HepG2 (cell line): ENCODE results near the gene DCN. TPM values are rescaled to one million over a fixed set of nuclear protein-coding genes. Genes with fewer than 3 reads are reported as not detected.
A peak's percentile ranks its signal among the peaks of the same experiment; 100 is the strongest.

ENCODE experiments used
- ATAC-seq: fragments of 200-7000 bp; cut with Tn5 transposase; 3 replicates; pipeline ENCODE4 v1.9.1; 2020; ENCODE audit warnings: mild to moderate bottlenecking, moderate library complexity
- BruUV-seq: library from RNA; stranded (reverse); fragments of 400-500 nt; replicated peaks from 2 replicates; lab custom pipeline; 2021; lab: Mats Ljungman, UMichigan
- CTCF ChIA-PET: fragments of 300-600 bp; formaldehyde crosslinking; extraction: SDS; loops from one replicate; lab custom pipeline; 2021; ENCODE audit warnings: low total read pairs, inconsistent platforms, low intra/inter-chr PET ratio; lab: Yijun Ruan, JAX
- POLR2A ChIA-PET: fragments of 350-600 bp; sonication (Branson Sonifier 250); formaldehyde crosslinking; loops from one replicate; lab custom pipeline; 2020; ENCODE audit warnings: antibody characterized with exemption, inconsistent platforms; lab: Yijun Ruan, JAX
- DNase-seq: peaks from one replicate; pipeline ENCODE4 v3.0.0-alpha.2; 2015; ENCODE audit warnings: low spot score
- FAIRE-seq: peaks from 3 replicates; lab custom pipeline; 2011; peaks lifted over from hg19 to GRCh38; lab: Jason Lieb, UNC
- H2AFZ ChIP-seq: one replicate; pipeline ENCODE4 v1.6.1; 2011; ENCODE audit warnings: low read length, inconsistent platforms
- H3K27ac ChIP-seq: fragments of 300-600 bp; 3 replicates; pipeline ENCODE4 v1.8.0; 2011; ENCODE audit warnings: mixed run types, mild to moderate bottlenecking, mixed read lengths, low read length, inconsistent platforms; ENCODE audit not compliant: insufficient read depth; ENCODE audit errors: extremely low read length
- H3K27me3 ChIP-seq, 2 experiments: fragments of 200-600 bp in 1 of 2; 2 replicates in 1 of 2; 3 replicates in 1 of 2; pipeline versions ENCODE4 v1.6.0 to v1.8.0; 2011; ENCODE audit warnings: low read length in 2 of 2, mild to moderate bottlenecking in 2 of 2, moderate library complexity in 2 of 2, inconsistent platforms in 1 of 2; ENCODE audit not compliant: insufficient read depth in 2 of 2, control insufficient read depth in 1 of 2
- H3K36me3 ChIP-seq, 2 experiments: fragments of 200-600 bp in 1 of 2; replicated peaks in 1 of 2; 2 replicates in 1 of 2; 3 replicates in 1 of 2; pipeline versions ENCODE4 v1.5.1 to v1.8.0; 2011; ENCODE audit warnings: low read length in 2 of 2, inconsistent platforms in 1 of 2; ENCODE audit not compliant: insufficient read depth in 2 of 2, control insufficient read depth in 1 of 2
- H3K4me1 ChIP-seq: 2 replicates; pipeline ENCODE4 v1.5.1; 2012; ENCODE audit warnings: low read length, inconsistent platforms; ENCODE audit not compliant: insufficient read depth
- H3K4me2 ChIP-seq: 2 replicates; pipeline ENCODE4 v1.6.0; 2011; ENCODE audit warnings: low read depth, low read length, inconsistent platforms
- H3K4me3 ChIP-seq, 3 experiments: fragments of 200-600 bp in 1 of 3; sonication (generic), shearing (Covaris generic) in 1 of 3; replicated peaks in 1 of 3; 2 replicates each; pipeline ENCODE4 v1.5.1; 2011 to 2016; ENCODE audit warnings: low read length in 3 of 3, inconsistent platforms in 2 of 3, low read depth in 2 of 3, mild to moderate bottlenecking in 2 of 3, control low read depth in 1 of 3, mixed read lengths in 1 of 3; ENCODE audit not compliant: insufficient read depth in 1 of 3
- H3K79me2 ChIP-seq: one replicate; pipeline ENCODE4 v1.6.1; 2011; ENCODE audit warnings: low read length, inconsistent platforms; ENCODE audit not compliant: insufficient read depth
- H3K9ac ChIP-seq: 2 replicates; pipeline ENCODE4 v1.6.0; 2011; ENCODE audit warnings: mild to moderate bottlenecking, low read depth, low read length, inconsistent platforms; ENCODE audit not compliant: insufficient read depth
- H3K9me3 ChIP-seq: 2 replicates; pipeline ENCODE4 v1.5.1; 2012; ENCODE audit warnings: mild to moderate bottlenecking, low read length
- H4K20me1 ChIP-seq: 2 replicates; pipeline ENCODE4 v1.6.0; 2011; ENCODE audit warnings: inconsistent platforms, mild to moderate bottlenecking, low read length, moderate library complexity; ENCODE audit not compliant: insufficient read depth
- CTCF ChIP-seq: sonication (generic); formaldehyde crosslinking; IDR thresholded peaks from 2 replicates; pipeline ENCODE4 v1.5.0; 2020; ENCODE audit warnings: mild to moderate bottlenecking, missing genetic modification reagents, moderate library complexity
- GMEB2 ChIP-seq: IDR thresholded peaks from 2 replicates; pipeline ENCODE4 v1.6.1; 2016; ENCODE audit warnings: missing biosample characterization, missing genetic modification reagents, low read depth
- NR2F1 ChIP-seq, 2 experiments: fragments of 450-650 bp in 1 of 2; formaldehyde crosslinking in 1 of 2; IDR thresholded peaks; 2 replicates each; pipeline versions ENCODE4 v1.5.0 to v1.6.1; 2016 to 2020; ENCODE audit warnings: mild to moderate bottlenecking in 1 of 2, missing compliant biosample characterization in 1 of 2, missing genetic modification reagents in 1 of 2, moderate library complexity in 1 of 2
- NR2F2 ChIP-seq: IDR thresholded peaks from 2 replicates; pipeline ENCODE4 v1.6.1; 2012; ENCODE audit warnings: low read depth, inconsistent platforms, borderline replicate concordance
- NR2F6 ChIP-seq, 2 experiments: IDR thresholded peaks; 2 replicates each; pipeline ENCODE4 v1.6.1; 2016; ENCODE audit warnings: antibody characterized with exemption in 1 of 2, mild to moderate bottlenecking in 1 of 2
- PHF8 ChIP-seq: sonication (generic); formaldehyde crosslinking; IDR thresholded peaks from 2 replicates; pipeline ENCODE4 v1.5.0; 2020; ENCODE audit warnings: missing genetic modification reagents
- PLSCR1 ChIP-seq: sonication (generic); formaldehyde crosslinking; IDR thresholded peaks from 2 replicates; pipeline ENCODE4 v1.5.0; 2020; ENCODE audit warnings: missing genetic modification reagents, mild to moderate bottlenecking, borderline replicate concordance
- STAG1 ChIP-seq: sonication (generic); formaldehyde crosslinking; IDR thresholded peaks from 2 replicates; pipeline ENCODE4 v1.4.0; 2020; ENCODE audit warnings: missing genetic modification reagents
- TSC22D2 ChIP-seq: sonication (generic); formaldehyde crosslinking; IDR thresholded peaks from 2 replicates; pipeline ENCODE4 v1.5.1; 2020; ENCODE audit warnings: missing genetic modification reagents, mild to moderate bottlenecking, borderline replicate concordance
- ZNF704 ChIP-seq: sonication (generic); formaldehyde crosslinking; IDR thresholded peaks from 2 replicates; pipeline ENCODE4 v1.8.1; 2023; ENCODE audit warnings: mild to moderate bottlenecking, inconsistent platforms, moderate library complexity, missing genetic modification reagents, borderline replicate concordance
- ZNF782 ChIP-seq: sonication (generic); formaldehyde crosslinking; IDR thresholded peaks from 2 replicates; pipeline ENCODE4 v1.4.0; 2020; ENCODE audit warnings: missing genetic modification reagents, mild to moderate bottlenecking, borderline replicate concordance
- WGBS: methylation state at CpG from one replicate; pipeline ENCODE4 v1.1.6; 2017; ENCODE audit warnings: low lambda C conversion rate; 5-methylcytosine and 5-hydroxymethylcytosine counted together
- in situ Hi-C: cut with HindIII; loops from 2 replicates; pipeline ENCODE4 v1.10.0; 2017; ENCODE audit warnings: low pct_unique_long_range_greater_than_20kb; ENCODE audit not compliant: extremely low pct_ligation_motif_present
- intact Hi-C: fragments of 100-400 bp; cut with micrococcal nuclease; formaldehyde crosslinking; loops from one replicate; pipeline ENCODE4 v1.10.0; 2022; ENCODE audit not compliant: unreplicated experiment
- polyA plus RNA-seq, 8 experiments: library from polyadenylated mRNA; depleted of rRNA in 3 of 8; stranded (reverse) in 7 of 8; unstranded in 1 of 8; fragments of >200 nt; fragmentation: Illumina TruSeq in 4 of 8; extraction: Trizol in 4 of 8; gene quantifications; 2 replicates each; pipeline versions ENCODE4 v1.2.1 to v1.2.3, GENCODE V29; 2011 to 2016; ENCODE audit warnings: low read depth in 4 of 8, missing spikeins in 1 of 8, mixed read lengths in 1 of 8; ENCODE audit not compliant: insufficient read depth in 1 of 8
- total RNA-seq, 5 experiments: library from RNA; depleted of rRNA; stranded (reverse); fragments of >200 nt; fragmentation: Illumina TruSeq; extraction: Trizol; gene quantifications; 2 replicates each; pipeline ENCODE4 v1.2.3, GENCODE V29; 2016; ENCODE audit warnings: low read depth in 1 of 5

The DCN gene
- total and polyA plus RNA-seq, 2 of the 13 experiments (the other 11 are each of a cell fraction or from before 2014, with no cell fraction given) = not detected

- Histone ChIP-seq H2AFZ (no peak overlapping the region), H3K4me1 (no peaks in the 10 kb centered on the region), H4K20me1 (no peaks in the 10 kb centered on the region), H3K4me3 (0 out of 6 replicates have a peak overlapping the region, but pooled peaks of 1 of the 3 experiments have one; percentile 28), H3K4me2 (peak overlapping the region; percentile 58), H3K9me3 (no peaks in the 10 kb centered on the region), H3K27ac (no peak overlapping the region), H3K79me2 (no peaks in the 10 kb centered on the region), H3K27me3 (no peaks in the 10 kb centered on the region), H3K9ac (no peak overlapping the region), H3K36me3 (no peaks in the 10 kb centered on the region)
- DNase-seq (peak; percentile 6), ATAC-seq (peak; percentile 60; the same call in 2 of the 3 replicates), FAIRE-seq (no peak)
- WGBS = 4% methylated on average over 7 of the region's 7 CpGs
- CTCF ChIA-PET = no interaction called here
- POLR2A ChIA-PET = no interaction called here
- peak; percentile 33 for TF ChIP-seq CTCF
- TF ChIP-seq PHF8 (CRISPR knock-in tag) = no peak
- peak; percentile 24; the same call in 1 of the 2 replicates for TF ChIP-seq STAG1 (CRISPR knock-in tag)
- no peak for TF ChIP-seq ZNF782 (CRISPR knock-in tag)
- intact Hi-C loops = loop anchor here (1.0 kb wide), 2 partner anchors 148 to 177 kb away; no protein-coding TSS in a partner anchor
- in situ Hi-C loops = no loop called here
- no TSS peak for BruUV-seq
Observed at GRCh38 chr12:91178139-91178561, 4.5 kb downstream of the DCN start.

- POLR2A ChIA-PET = no interaction called here
- Histone ChIP-seq H3K4me2 (no peak overlapping the region), H3K79me2 (no peaks in the 10 kb centered on the region), H3K9me3 (no peaks in the 10 kb centered on the region), H3K27ac (no peak overlapping the region), H3K36me3 (no peaks in the 10 kb centered on the region), H3K27me3 (no peaks in the 10 kb centered on the region), H2AFZ (no peak overlapping the region), H3K4me3 (no peak overlapping the region), H3K4me1 (no peaks in the 10 kb centered on the region), H4K20me1 (no peaks in the 10 kb centered on the region), H3K9ac (no peak overlapping the region)
- DNase-seq (no peak), FAIRE-seq (no peak), ATAC-seq (no peak)
- intact Hi-C loops (no loop called here), in situ Hi-C loops (no loop called here)
- WGBS = 8% methylated on average over 1 of the region's 1 CpG
- BruUV-seq = no TSS peak
- CTCF ChIA-PET = no interaction called here
- TF ChIP-seq NR2F6 (IDR thresholded peaks at IDR 0.05) (no peak), NR2F6 (CRISPR knock-in tag; IDR thresholded peaks at IDR 0.05) (no peak), NR2F2 (no peak), ZNF704 (CRISPR knock-in tag) (no peak), TSC22D2 (CRISPR knock-in tag) (no peak), GMEB2 (CRISPR knock-in tag) (no peak), NR2F1 (CRISPR knock-in tag; IDR thresholded peaks at IDR 0.05) (no peak), PLSCR1 (CRISPR knock-in tag) (no peak)
Observed at GRCh38 chr12:91177381-91177780, 5.2 kb downstream of the DCN start.
